ENCODE results near the gene ZNF330.

Gene ZNF330

GRCh38 chr4:141283563-141283962 lies 62.9 kb downstream of the ZNF330 start:
- H3K27ac ChIP-seq (replicated peaks) = no peak overlapping the region
- no peak for DNase-seq (ENCODE audit: low read depth in 1 of 2, low spot score in 1 of 2)
- H3K4me3 ChIP-seq (replicated peaks; ENCODE audit: insufficient read depth, low read length) = no peak overlapping the region
- H3K27me3 ChIP-seq (ENCODE audit: insufficient read depth, poor library complexity, severe bottlenecking) = no peaks in the 10 kb centered on the region
- TF ChIP-seq REST (IDR thresholded peaks at IDR 0.05; ENCODE audit: insufficient replicate concordance, low read depth) = no peak
- no peak for TF ChIP-seq GABPA (IDR thresholded peaks at IDR 0.05; ENCODE audit: low read depth)
- TF ChIP-seq, protein P1, sequence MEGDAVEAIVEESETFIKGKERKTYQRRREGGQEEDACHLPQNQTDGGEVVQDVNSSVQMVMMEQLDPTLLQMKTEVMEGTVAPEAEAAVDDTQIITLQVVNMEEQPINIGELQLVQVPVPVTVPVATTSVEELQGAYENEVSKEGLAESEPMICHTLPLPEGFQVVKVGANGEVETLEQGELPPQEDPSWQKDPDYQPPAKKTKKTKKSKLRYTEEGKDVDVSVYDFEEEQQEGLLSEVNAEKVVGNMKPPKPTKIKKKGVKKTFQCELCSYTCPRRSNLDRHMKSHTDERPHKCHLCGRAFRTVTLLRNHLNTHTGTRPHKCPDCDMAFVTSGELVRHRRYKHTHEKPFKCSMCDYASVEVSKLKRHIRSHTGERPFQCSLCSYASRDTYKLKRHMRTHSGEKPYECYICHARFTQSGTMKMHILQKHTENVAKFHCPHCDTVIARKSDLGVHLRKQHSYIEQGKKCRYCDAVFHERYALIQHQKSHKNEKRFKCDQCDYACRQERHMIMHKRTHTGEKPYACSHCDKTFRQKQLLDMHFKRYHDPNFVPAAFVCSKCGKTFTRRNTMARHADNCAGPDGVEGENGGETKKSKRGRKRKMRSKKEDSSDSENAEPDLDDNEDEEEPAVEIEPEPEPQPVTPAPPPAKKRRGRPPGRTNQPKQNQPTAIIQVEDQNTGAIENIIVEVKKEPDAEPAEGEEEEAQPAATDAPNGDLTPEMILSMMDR (IDR thresholded peaks at IDR 0.05; ENCODE audit: insufficient read depth, low read length) = no peak
- no peak for TF ChIP-seq SPI1 (IDR thresholded peaks at IDR 0.05; ENCODE audit: borderline replicate concordance, low read depth)
- TF ChIP-seq POLR2AphosphoS5 (IDR thresholded peaks at IDR 0.05; ENCODE audit: low read depth) = no peak

Measured in HL-60 (cell line).